SK-N-MC (cell line): Measurements from ENCODE around the gene NPS.

Experiments
- DNase-seq: peaks from one replicate; pipeline ENCODE4 v3.0.0-alpha.2; 2011; ENCODE audit warnings: low read depth, low spot score
- H3K27ac ChIP-seq: fragments of 200-600 bp; sonication (generic); 2 replicates; pipeline ENCODE4 v1.5.1; 2016; ENCODE audit warnings: mixed run types
- H3K36me3 ChIP-seq: fragments of 200-600 bp; sonication (generic); 2 replicates; pipeline ENCODE4 v1.6.1; 2017; ENCODE audit warnings: antibody characterized with exemption, low read length, mixed read lengths; ENCODE audit not compliant: insufficient read depth
- H3K4me3 ChIP-seq: fragments of 200-600 bp; sonication (generic); 2 replicates; pipeline ENCODE4 v1.5.1; 2016
- H3K9ac ChIP-seq: fragments of 200-600 bp; sonication (generic); 2 replicates; pipeline ENCODE4 v1.8.0; 2017; ENCODE audit warnings: mixed run types, mixed read lengths; ENCODE audit not compliant: insufficient read length
- H3K9me3 ChIP-seq: fragments of 200-600 bp; sonication (generic); 2 replicates; pipeline ENCODE4 v1.6.1; 2017; ENCODE audit warnings: low read depth, mild to moderate bottlenecking, antibody characterized with exemption, low read length, moderate library complexity, mixed read lengths
- EZH2 ChIP-seq: fragments of 200-600 bp; sonication (generic); IDR thresholded peaks from one replicate; pipeline ENCODE4 v1.6.1; 2017; ENCODE audit warnings: antibody characterized with exemption
- FOXP2 ChIP-seq: optimal IDR thresholded peaks from 2 replicates; pipeline ENCODE3; 2011; ENCODE audit warnings: mild to moderate bottlenecking, moderate library complexity; ENCODE audit not compliant: insufficient read depth; ENCODE audit errors: extremely low read length, control extremely low read depth
- POLR2AphosphoS5 ChIP-seq: IDR thresholded peaks from 2 replicates; pipeline ENCODE4 v1.6.1; 2012; ENCODE audit warnings: mild to moderate bottlenecking, low read depth, low read length, borderline replicate concordance

The NPS gene

DNA sequence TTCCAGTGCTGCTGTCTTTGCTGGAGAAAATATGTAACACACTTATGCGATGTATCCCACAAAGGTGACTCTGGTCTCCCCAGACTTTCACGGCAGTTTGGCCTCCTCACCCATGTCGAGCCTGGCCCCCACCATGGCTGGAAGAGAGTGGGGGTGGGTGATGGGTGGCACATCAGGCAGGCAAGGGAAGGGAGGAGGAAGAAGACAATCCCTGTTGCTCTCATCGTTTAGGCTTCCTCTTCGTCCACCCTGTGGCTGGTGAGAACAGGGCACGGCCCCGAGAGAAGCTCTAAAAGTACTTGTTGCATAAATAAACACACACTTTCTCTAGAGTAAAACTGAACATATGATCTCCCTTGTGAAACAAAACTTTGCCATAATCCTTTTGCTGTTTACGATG lies 11.2 kb upstream of the NPS start:
- no peak for DNase-seq
- no peak overlapping the region for H3K4me3 ChIP-seq
- H3K27ac ChIP-seq: no peak overlapping the region
- no peaks in the 10 kb centered on the region for H3K9me3 ChIP-seq
- TF ChIP-seq POLR2AphosphoS5 (no peak), FOXP2 (no peak), EZH2 (no peak)
- no peaks in the 10 kb centered on the region for H3K36me3 ChIP-seq
- H3K9ac ChIP-seq: no peak overlapping the region

- Histone ChIP-seq H3K9me3 (no peaks in the 10 kb centered on the region), H3K36me3 (no peaks in the 10 kb centered on the region), H3K4me3 (no peak overlapping the region), H3K27ac (no peak overlapping the region), H3K9ac (no peak overlapping the region)
- TF ChIP-seq FOXP2 (no peak), EZH2 (no peak), POLR2AphosphoS5 (no peak)
- no peak for DNase-seq
Measured at GRCh38 chr10:127548022-127548421, 1.1 kb upstream of the NPS start.

GRCh38 chr10:127550861-127551260 lies 1.8 kb downstream of the NPS start:
- Histone ChIP-seq H3K9me3 (no peaks in the 10 kb centered on the region), H3K27ac (no peak overlapping the region), H3K4me3 (no peak overlapping the region), H3K9ac (no peak overlapping the region), H3K36me3 (no peaks in the 10 kb centered on the region)
- TF ChIP-seq FOXP2: no peak
- TF ChIP-seq EZH2: no peak
- TF ChIP-seq POLR2AphosphoS5: no peak
- no peak for DNase-seq

DNA sequence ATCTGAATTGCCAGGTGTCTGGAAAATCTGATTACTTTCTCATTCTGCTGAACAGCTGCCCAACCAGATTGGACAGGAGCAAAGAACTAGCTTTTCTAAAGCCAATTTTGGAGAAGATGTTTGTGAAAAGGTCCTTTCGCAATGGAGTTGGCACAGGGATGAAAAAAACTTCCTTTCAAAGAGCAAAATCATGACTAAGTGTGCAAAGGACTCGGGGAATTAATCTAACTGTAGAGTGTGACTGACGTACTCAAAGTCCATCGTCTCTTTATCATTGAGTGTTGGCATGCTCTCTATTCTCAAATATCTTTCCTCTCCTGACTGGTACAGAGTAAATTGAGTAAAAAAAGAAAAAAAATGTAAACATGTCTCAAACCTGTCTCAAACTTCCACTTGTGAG lies 3.3 kb downstream of the NPS start:
- TF ChIP-seq POLR2AphosphoS5: no peak
- TF ChIP-seq EZH2: no peak
- TF ChIP-seq FOXP2: no peak
- Histone ChIP-seq H3K9ac (no peak overlapping the region), H3K27ac (no peak overlapping the region), H3K36me3 (no peaks in the 10 kb centered on the region), H3K4me3 (no peak overlapping the region), H3K9me3 (no peaks in the 10 kb centered on the region)
- no peak for DNase-seq

DNA sequence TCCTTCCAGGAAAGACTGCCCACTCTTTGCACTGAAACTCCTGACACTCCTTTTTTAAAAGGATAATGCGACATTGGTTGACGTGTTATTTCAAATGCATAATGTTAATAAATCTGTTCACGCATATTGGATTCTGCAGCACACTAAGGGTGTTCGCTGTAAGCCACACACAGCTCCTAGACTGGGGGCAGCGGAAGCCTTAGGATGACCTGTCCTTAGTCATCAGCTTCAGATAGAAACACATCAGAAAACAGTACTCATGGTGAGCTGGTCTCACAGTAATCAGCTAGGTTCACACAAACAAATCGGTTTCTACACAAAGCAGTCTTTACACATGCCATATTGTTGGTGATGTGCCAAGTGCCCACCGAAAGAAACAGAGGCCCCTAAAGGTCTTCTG lies 4.3 kb downstream of the NPS start:
- Histone ChIP-seq H3K27ac (no peak overlapping the region), H3K36me3 (no peaks in the 10 kb centered on the region), H3K4me3 (no peak overlapping the region), H3K9me3 (no peaks in the 10 kb centered on the region), H3K9ac (no peak overlapping the region)
- DNase-seq: no peak
- TF ChIP-seq POLR2AphosphoS5 (no peak), EZH2 (no peak), FOXP2 (no peak)

DNA sequence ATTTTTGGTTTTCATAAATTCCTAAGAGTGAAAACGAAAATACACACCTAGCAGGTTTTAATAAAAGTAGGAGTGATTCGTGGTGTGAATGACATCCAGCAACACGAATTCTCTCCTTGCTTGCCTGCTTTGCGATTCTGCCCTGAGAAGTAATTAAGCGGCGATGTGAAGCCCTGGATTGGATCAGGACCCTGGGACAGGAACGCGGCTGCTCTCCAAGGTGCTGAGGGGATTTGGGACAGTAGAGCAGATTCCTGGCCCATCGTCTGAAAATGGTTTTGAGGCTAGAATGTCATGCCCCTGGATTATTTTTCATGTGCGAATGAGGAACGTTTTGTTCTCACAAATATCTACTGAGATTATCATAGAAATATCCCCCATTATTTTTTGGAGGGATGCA lies 7.8 kb downstream of the NPS start:
- Histone ChIP-seq H3K4me3 (no peak overlapping the region), H3K9ac (no peak overlapping the region), H3K27ac (no peak overlapping the region), H3K36me3 (no peaks in the 10 kb centered on the region), H3K9me3 (no peaks in the 10 kb centered on the region)
- no peak for DNase-seq
- TF ChIP-seq EZH2 (no peak), FOXP2 (no peak), POLR2AphosphoS5 (no peak)

DNA sequence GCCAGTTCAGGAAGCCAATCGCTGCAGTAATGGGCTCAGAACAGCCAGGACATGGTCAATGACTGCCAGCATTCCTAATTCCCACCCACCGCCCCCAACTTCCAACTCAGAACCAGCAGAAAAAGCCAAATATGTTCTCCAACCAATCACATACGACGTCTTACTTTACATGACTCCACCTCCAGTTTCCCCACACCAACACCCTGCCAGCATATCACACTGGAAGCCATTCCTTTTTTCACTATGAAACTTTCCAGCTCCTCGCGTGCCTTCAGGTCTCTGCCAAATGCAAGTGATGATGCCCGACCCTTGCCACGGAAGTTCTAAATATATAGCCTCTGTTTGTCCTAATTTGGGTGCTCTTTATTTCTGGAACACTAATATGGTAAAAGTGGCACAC lies 12.5 kb downstream of the NPS start:
- Histone ChIP-seq H3K9me3 (no peaks in the 10 kb centered on the region), H3K36me3 (no peaks in the 10 kb centered on the region), H3K9ac (no peak overlapping the region), H3K4me3 (no peak overlapping the region), H3K27ac (no peak overlapping the region)
- TF ChIP-seq FOXP2: no peak
- TF ChIP-seq EZH2: no peak
- no peak for TF ChIP-seq POLR2AphosphoS5
- no peak for DNase-seq

DNA sequence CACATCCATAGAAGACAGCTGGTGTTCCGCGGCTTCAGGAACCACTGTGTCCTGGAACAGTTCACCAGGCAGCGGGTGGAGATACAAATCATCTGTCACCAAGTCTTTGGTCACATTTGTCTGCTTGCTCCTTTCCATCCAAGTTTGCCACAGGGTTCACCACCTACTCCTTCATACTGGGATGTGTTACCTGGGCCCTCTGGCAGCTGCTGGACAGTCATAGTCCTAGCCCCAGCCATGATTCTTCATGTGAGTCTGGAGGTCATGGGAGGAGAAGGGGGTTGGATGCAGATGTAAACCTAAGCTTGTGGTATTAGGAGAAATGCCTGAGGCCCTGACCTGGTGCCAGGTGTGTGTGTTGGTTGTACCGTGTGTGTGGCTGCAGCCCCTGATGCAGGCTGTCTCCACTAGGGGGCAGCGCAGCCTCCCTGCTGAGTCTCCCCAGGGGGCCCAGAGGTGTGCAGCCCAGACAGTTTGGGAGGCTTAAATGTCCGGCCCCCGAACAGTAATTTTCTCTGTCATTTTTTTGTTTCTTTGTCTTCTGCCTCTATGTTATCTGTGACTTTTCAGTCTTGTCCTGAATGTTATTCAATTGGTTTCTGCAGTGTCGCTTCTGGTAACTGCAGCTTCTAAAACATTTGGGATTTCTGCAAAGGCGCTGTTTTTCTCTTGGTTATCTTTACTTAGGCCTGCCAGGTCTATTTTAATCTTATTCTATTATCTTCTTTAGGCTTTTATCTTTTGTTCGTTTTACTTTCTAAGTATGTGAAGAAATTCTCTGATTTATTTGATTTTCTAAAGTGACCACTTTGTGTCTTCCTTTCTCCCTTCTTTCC lies 14.8 kb downstream of the NPS start:
- no peak for DNase-seq
- H3K27ac ChIP-seq: no peak overlapping the region
- H3K36me3 ChIP-seq: no peaks in the 10 kb centered on the region
- TF ChIP-seq EZH2 (no peak), FOXP2 (no peak), POLR2AphosphoS5 (no peak)
- H3K4me3 ChIP-seq: no peak overlapping the region
- no peaks in the 10 kb centered on the region for H3K9me3 ChIP-seq
- H3K9ac ChIP-seq: no peak overlapping the region

DNA sequence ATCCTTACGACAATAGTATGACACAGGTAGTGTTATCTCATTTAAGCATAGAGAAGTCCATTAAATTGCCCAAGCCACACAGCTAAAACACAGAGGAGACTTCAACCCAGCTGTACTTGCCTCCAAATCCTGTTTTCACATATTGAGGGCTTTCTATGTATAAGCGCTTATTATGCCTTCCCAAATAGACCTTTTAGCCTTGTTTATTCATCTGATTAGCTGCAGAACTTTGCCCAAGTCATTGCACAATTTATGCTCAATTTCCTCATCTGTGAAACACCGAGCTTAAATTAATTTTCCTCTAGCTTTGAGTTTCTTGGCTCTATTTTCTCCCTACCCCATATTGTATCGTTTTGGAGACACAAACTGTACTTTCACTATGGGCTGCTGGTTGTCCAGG lies 15.5 kb downstream of the NPS start:
- DNase-seq: no peak
- Histone ChIP-seq H3K27ac (no peak overlapping the region), H3K9me3 (no peaks in the 10 kb centered on the region), H3K9ac (no peak overlapping the region), H3K4me3 (no peak overlapping the region), H3K36me3 (no peaks in the 10 kb centered on the region)
- no peak for TF ChIP-seq EZH2
- TF ChIP-seq POLR2AphosphoS5: no peak
- TF ChIP-seq FOXP2: no peak
